ENCODE measurements around the gene TRIM59. TPM values are rescaled to one million over a fixed set of nuclear protein-coding genes. Genes with fewer than 3 reads are reported as not detected.
A peak's percentile ranks its signal among the peaks of the same experiment; 100 is the strongest.

Gene TRIM59
- total and polyA plus RNA-seq, 9 of the 15 experiments (the other 6 are each of a cell fraction or from before 2014, with no cell fraction given), result 16.8 to 101 (median 34.8) TPM

DNA sequence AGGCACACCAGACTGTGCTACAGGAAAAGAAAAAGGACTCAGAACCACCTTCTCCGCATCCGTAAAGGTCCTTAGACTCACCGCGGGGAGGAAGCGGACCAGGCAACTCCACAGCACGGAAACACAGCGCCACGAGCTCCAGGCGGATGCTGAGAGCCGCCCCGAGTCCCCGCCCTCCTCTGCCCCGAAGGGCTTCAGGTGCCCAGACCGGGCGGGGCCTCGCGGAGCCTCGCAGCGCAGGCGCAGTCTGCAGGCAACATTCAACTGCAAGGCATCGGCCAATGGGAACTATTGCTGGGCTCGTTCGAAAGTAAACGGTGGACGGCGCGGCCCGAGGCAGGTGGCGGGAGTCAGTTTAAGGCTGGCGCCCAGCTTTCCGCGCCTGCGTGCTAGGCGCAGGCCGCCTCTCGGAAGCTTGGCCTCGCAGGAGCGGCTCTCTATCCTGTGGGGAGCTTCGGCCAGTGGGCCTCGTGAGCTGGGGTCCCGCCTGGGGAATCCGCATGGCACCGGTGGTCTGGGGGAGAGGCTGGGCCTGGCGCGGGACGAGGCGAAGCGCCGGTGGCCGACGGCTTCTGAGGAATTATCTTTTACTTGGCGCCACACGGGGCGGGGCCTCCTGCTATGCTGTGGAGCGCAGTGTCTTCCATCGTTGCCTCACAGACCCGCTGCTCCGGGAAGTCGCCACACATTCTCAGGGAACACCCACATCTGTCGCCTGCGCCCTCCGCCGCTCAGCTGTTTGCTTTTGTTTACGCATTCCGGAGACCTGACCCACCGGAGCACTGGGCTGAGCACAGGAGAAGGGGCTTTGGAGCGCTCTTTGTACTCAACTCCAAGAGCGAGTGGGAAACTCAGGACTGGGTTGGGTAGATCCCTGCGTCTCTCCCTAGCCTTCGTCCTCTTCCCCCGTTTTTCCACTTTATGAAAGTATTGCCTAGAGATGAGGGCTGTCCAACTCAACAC lies at the start of gene TRIM59 (continued):
- TF ChIP-seq ADNP (tag; IDR thresholded peaks at IDR 0.05), result no peak
- TF ChIP-seq CREBBP (IDR thresholded peaks at IDR 0.05; ENCODE audit: low read depth, low read length), result no peak
- no peak for TF ChIP-seq JUNB (CRISPR knock-in tag; conservative IDR thresholded peaks at IDR 0.05)
- TF ChIP-seq, protein P1, sequence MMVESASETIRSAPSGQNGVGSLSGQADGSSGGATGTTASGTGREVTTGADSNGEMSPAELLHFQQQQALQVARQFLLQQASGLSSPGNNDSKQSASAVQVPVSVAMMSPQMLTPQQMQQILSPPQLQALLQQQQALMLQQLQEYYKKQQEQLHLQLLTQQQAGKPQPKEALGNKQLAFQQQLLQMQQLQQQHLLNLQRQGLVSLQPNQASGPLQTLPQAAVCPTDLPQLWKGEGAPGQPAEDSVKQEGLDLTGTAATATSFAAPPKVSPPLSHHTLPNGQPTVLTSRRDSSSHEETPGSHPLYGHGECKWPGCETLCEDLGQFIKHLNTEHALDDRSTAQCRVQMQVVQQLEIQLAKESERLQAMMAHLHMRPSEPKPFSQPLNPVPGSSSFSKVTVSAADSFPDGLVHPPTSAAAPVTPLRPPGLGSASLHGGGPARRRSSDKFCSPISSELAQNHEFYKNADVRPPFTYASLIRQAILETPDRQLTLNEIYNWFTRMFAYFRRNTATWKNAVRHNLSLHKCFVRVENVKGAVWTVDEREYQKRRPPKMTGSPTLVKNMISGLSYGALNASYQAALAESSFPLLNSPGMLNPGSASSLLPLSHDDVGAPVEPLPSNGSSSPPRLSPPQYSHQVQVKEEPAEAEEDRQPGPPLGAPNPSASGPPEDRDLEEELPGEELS (CRISPR knock-in tag; IDR thresholded peaks at IDR 0.05; ENCODE audit: borderline replicate concordance), result peak; percentile 88
- TF ChIP-seq PBX2 (CRISPR knock-in tag; IDR thresholded peaks at IDR 0.05; ENCODE audit: low read depth), result no peak
- TF ChIP-seq PBX2 (tag; conservative IDR thresholded peaks at IDR 0.05; ENCODE audit: low read depth), result no peak
- no peak for TF ChIP-seq ZNF77 (CRISPR knock-in tag; IDR thresholded peaks at IDR 0.05)
- no peak; the same call in 1 of the 2 replicates for TF ChIP-seq KLF1 (tag; IDR thresholded peaks at IDR 0.05)
- TF ChIP-seq ETV6 (IDR thresholded peaks at IDR 0.05; ENCODE audit: borderline replicate concordance in 1 of 2, low read depth in 2 of 2, low read length in 1 of 2), result no peak; a peak in 1 of 4 replicates
- TF ChIP-seq ETV6 (CRISPR knock-in tag; IDR thresholded peaks at IDR 0.05; ENCODE audit: borderline replicate concordance), result peak; percentile 77; the same call in 1 of the 2 replicates
- TF ChIP-seq, protein P2, sequence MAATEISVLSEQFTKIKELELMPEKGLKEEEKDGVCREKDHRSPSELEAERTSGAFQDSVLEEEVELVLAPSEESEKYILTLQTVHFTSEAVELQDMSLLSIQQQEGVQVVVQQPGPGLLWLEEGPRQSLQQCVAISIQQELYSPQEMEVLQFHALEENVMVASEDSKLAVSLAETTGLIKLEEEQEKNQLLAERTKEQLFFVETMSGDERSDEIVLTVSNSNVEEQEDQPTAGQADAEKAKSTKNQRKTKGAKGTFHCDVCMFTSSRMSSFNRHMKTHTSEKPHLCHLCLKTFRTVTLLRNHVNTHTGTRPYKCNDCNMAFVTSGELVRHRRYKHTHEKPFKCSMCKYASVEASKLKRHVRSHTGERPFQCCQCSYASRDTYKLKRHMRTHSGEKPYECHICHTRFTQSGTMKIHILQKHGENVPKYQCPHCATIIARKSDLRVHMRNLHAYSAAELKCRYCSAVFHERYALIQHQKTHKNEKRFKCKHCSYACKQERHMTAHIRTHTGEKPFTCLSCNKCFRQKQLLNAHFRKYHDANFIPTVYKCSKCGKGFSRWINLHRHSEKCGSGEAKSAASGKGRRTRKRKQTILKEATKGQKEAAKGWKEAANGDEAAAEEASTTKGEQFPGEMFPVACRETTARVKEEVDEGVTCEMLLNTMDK (IDR thresholded peaks at IDR 0.05; ENCODE audit: borderline replicate concordance, insufficient read depth, low read depth, low read length, poor library complexity, severe bottlenecking), result no peak
- TF ChIP-seq ZNF324 (CRISPR knock-in tag; IDR thresholded peaks at IDR 0.05), result no peak
- no peak for TF ChIP-seq ZNF23 (CRISPR knock-in tag; IDR thresholded peaks at IDR 0.05)
- TF ChIP-seq RFX5 (IDR thresholded peaks at IDR 0.05; ENCODE audit: low read depth, low read length), result no peak
- TF ChIP-seq, protein P3, sequence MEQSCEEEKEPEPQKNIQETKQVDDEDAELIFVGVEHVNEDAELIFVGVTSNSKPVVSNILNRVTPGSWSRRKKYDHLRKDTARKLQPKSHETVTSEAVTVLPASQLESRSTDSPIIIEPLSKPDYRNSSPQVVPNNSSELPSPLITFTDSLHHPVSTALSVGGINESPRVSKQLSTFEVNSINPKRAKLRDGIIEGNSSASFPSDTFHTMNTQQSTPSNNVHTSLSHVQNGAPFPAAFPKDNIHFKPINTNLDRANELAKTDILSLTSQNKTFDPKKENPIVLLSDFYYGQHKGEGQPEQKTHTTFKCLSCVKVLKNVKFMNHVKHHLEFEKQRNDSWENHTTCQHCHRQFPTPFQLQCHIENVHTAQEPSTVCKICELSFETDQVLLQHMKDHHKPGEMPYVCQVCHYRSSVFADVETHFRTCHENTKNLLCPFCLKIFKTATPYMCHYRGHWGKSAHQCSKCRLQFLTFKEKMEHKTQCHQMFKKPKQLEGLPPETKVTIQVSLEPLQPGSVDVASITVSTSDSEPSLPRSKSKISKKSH (CRISPR knock-in tag; IDR thresholded peaks at IDR 0.05), result no peak
- peak; percentile 89 for TF ChIP-seq KDM5B (IDR thresholded peaks at IDR 0.05; ENCODE audit: insufficient replicate concordance, low read depth, low read length)
- TF ChIP-seq MCM3 (IDR thresholded peaks at IDR 0.05), result no peak
- TF ChIP-seq TEAD4 (IDR thresholded peaks at IDR 0.05; ENCODE audit: low read length), result peak; percentile 41; the same call in 1 of the 2 replicates
- peak; percentile 91; the same call in 1 of the 2 replicates for TF ChIP-seq TEAD4 (CRISPR knock-in tag; IDR thresholded peaks at IDR 0.05; ENCODE audit: borderline replicate concordance)
